ENCODE results near the gene SORCS2. TPM values are rescaled to one million over a fixed set of nuclear protein-coding genes. Genes with fewer than 3 reads are reported as not detected.

Gene SORCS2
- total RNA-seq, 1 donor from 2014 or later = not detected

GRCh38 chr4:7217039-7217438, 24.7 kb downstream of the SORCS2 start:
- intact Hi-C loops (cut with micrococcal nuclease) = no loop called here
- no peak overlapping the region for H3K4me3 Mint-ChIP-seq
- ChIA-PET POLR2A (no interaction called here), CTCF (no interaction called here)
- H3K36me3 Mint-ChIP-seq (ENCODE audit: low read depth) = no peaks in the 10 kb centered on the region
- peaks cover 4% of the 10 kb centered on the region for H3K27me3 Mint-ChIP-seq
- H3K27ac Mint-ChIP-seq = no peak overlapping the region
- TF ChIP-seq CTCF (IDR thresholded peaks at IDR 0.05) = no peak
- no peaks in the 10 kb centered on the region for H3K4me1 Mint-ChIP-seq
- peaks cover 4% of the 10 kb centered on the region for H3K9me3 Mint-ChIP-seq
- no peak for DNase-seq
- ATAC-seq (ENCODE audit: low read depth) = no peak

- Mint-ChIP-seq H3K9me3 (peaks cover 4% of the 10 kb centered on the region), H3K27me3 (peaks cover 8% of the 10 kb centered on the region), H3K4me1 (no peaks in the 10 kb centered on the region), H3K36me3 (ENCODE audit: low read depth) (no peaks in the 10 kb centered on the region), H3K4me3 (no peak overlapping the region), H3K27ac (no peak overlapping the region)
- ATAC-seq (ENCODE audit: low read depth) (no peak), DNase-seq (no peak)
- CTCF ChIA-PET = no interaction called here
- TF ChIP-seq CTCF (IDR thresholded peaks at IDR 0.05) = no peak
- POLR2A ChIA-PET = no interaction called here
- intact Hi-C loops (cut with micrococcal nuclease) = no loop called here
These were observed 25.4 kb downstream of the SORCS2 start for GRCh38 chr4:7217474-7218321.

GRCh38 chr4:7218686-7219085, 26.3 kb downstream of the SORCS2 start:
- H3K36me3 Mint-ChIP-seq (ENCODE audit: low read depth) = no peaks in the 10 kb centered on the region
- intact Hi-C loops (cut with micrococcal nuclease) = no loop called here
- H3K4me1 Mint-ChIP-seq = no peaks in the 10 kb centered on the region
- DNase-seq (no peak), ATAC-seq (ENCODE audit: low read depth) (no peak)
- no peak overlapping the region for H3K27ac Mint-ChIP-seq
- H3K4me3 Mint-ChIP-seq = no peak overlapping the region
- ChIA-PET CTCF (no interaction called here), POLR2A (no interaction called here)
- TF ChIP-seq CTCF (IDR thresholded peaks at IDR 0.05) = no peak
- H3K9me3 Mint-ChIP-seq = peaks cover 4% of the 10 kb centered on the region
- H3K27me3 Mint-ChIP-seq = peaks cover 6% of the 10 kb centered on the region

GRCh38 chr4:7222521-7222920, 30.2 kb downstream of the SORCS2 start:
- TF ChIP-seq CTCF (IDR thresholded peaks at IDR 0.05) = no peak
- DNase-seq = no peak
- ChIA-PET POLR2A (no interaction called here), CTCF (no interaction called here)
- Mint-ChIP-seq H3K4me3 (no peak overlapping the region), H3K9me3 (no peaks in the 10 kb centered on the region), H3K27ac (no peak overlapping the region), H3K4me1 (no peaks in the 10 kb centered on the region), H3K27me3 (peaks cover 6% of the 10 kb centered on the region), H3K36me3 (ENCODE audit: low read depth) (no peaks in the 10 kb centered on the region)
- no peak for ATAC-seq (ENCODE audit: low read depth)
- intact Hi-C loops (cut with micrococcal nuclease) = no loop called here

GRCh38 chr4:7223541-7223940, 31.2 kb downstream of the SORCS2 start:
- H3K4me1 Mint-ChIP-seq = no peaks in the 10 kb centered on the region

More at GRCh38 chr4:7223541-7223940, 31.2 kb downstream of the SORCS2 start:
- Mint-ChIP-seq H3K27me3 (peaks cover 4% of the 10 kb centered on the region), H3K4me3 (no peak overlapping the region), H3K27ac (no peak overlapping the region), H3K36me3 (ENCODE audit: low read depth) (no peaks in the 10 kb centered on the region), H3K9me3 (no peaks in the 10 kb centered on the region)
- DNase-seq (no peak), ATAC-seq (ENCODE audit: low read depth) (no peak)
- CTCF ChIA-PET = no interaction called here
- no peak for TF ChIP-seq CTCF (IDR thresholded peaks at IDR 0.05)
- POLR2A ChIA-PET = no interaction called here
- intact Hi-C loops (cut with micrococcal nuclease) = no loop called here

Measured in activated B cell treated with CpG ODN at 0.5 μM for 24 hours (primary cell).